Activated naive CD8-positive, alpha-beta T cell treated with anti-CD3 and anti-CD28 coated beads, Interleukin-2, amount 50 U/mL, for 16 hours (primary cell): ENCODE results near the gene CACNG4.

Experiments used
- DNase-seq: peaks from one replicate; pipeline ENCODE4 v3.0.0-alpha.2; 2020; ENCODE audit warnings: low read depth, low spot score

Gene CACNG4

DNA sequence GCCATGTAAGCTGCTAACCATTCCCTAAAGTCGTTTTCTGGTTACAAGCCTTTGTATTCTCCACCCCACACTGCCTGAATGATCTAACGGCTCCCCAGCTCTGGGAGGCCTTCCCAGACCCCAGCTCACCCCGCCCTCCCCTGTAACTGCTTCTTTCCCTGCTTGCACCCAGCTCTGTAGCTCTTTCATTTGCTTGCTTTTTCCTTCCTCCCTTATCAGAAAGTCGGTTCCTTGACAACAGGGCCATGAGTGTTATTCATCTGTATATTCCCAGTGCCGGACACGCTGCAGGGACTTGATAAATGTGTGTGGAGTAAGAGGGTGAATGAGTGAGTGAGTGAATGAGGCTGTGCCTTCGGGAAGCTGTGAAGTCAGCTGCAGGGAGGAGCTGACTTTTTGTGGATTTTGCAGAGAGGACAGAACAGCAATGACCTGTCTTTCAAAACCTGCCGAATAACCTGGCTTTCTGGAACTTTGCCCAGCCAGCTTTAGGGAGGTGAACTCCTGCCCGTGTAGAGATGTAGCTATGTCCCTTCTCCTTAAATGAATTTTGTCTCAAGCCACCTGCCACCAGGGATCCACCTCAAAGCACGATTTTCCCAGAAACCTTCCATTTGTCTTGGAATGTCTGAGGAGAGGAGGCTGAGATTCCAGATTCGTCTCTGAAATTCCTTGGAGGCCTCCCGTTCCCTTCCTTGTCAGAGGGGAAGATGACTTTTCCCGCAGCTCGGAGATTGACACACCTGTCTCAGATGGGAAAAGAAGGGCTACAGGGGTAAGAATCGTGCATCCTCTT lies 20.0 kb upstream of the CACNG4 start:
- no peak for DNase-seq

DNA sequence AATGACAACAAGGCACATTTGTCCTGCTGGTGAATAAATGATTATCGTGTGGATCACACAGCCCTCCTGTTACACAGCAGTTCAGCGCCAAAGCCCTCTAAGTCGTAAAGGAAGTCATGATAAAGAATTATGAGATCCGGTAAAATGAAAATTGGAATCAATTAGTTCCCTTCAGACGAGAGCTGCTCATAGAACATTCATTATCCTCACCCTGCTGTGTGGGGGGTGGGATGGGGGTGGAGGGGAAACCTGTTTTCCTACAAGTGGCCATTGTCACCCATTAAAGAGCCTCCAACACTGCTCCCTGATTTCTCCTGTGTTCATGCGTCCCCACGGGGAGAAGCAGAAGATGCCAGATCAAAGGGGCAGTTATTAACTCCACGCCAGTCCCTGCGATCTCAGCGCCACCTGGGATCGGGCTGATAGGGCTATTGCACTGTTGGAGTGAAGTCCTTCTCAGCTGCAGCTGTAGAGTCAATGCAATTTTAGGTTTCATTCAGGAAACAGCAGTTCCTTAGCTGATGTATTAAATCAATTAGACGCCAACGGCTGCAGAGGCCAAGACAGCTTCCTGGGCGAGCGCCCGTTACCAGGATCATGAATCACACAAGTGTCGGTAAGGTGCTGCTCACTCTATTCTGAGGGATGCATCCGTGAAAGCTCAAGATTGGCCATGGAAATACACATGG lies 19.2 kb upstream of the CACNG4 start:
- DNase-seq = no peak

DNA sequence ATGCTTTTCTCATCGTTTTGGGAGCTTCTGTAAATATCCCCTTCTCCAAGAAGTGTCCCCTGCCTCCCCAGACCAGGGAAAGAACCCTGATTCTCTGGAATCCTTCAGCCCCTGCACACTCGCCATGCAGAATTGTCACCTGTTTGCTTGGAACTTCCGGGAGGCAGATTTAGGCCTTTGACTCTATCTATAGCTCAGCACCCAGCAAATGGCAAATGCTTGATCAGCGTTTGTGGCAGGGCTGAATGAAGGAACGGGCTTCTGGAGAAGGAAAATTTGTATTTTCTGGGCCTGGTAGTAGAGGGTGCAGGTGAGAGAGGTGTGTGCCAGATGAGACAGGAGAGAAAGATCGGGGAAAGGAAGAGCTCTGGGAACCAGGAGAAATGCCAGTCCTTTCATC lies 18.3 kb upstream of the CACNG4 start:
- no peak for DNase-seq

DNA sequence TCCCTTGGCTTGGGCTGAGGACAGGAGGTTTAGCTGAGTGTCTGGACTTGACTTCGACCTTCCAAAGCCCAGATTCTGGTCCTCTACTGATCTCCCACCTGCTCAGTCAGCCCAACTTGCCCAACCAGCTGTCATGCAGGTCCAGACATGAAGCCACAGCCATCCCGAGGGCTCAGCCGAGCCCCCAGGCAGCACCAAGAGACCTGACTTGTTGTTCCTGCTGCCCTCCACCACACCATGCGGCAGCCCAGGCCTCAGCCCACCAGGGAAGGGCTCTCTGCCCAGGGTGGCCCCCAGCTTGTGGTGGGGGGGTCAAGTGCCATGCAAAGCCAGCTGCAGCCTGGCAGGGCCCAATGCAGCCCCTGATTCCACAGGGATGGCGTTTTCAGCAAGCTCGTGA lies 17.2 kb upstream of the CACNG4 start:
- DNase-seq = no peak

DNA sequence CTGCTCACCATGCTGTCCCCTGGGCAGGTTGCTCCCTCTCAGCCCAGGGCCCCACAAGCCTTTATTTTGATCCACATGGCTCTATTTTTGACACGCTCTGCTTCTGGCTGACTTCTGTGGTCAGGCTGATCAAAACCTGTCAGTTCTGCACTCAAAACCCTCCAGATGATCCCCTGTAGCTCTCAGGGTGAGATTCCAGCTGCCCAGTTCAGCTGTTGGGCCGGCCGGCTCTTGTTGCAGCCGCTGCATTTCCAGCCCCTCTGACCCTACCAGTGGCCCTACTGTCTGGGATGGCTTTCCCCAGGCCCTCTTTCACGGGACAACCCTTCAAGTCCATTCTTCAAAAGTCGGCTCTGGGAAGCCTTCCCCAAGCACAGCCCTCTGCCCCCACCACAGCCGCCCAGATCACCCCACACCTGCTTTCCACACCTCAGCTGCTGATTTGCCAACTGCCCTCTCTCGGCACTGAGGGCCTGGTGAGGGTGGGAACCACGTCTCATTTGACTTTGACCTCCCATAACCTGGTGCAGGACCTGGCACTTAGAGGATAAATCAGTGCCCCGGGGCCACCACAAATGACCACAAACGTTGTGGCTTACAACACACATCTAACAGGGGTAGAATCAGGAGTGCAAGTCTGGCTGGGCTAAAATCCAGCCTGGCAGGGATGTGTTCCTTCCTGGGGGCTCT lies 16.3 kb upstream of the CACNG4 start:
- DNase-seq = no peak

DNA sequence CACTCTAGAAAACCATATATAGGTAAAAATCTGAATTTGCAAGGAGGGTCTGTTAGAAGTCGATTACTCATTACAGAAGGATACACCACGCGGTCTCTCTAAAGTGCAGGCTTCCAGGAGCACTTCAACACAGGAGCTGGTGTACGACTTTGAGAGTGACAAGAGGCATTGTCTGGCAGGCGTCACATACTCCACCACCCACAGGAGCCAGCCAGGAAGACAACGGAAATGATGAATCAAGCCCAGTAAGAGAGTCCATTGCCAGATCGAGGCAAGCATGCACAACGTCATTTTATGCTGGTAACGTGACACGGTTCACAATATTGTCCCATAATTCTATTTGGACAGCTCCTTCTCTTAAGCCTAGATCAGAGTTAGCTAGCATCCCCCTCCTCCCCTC lies 15.0 kb upstream of the CACNG4 start:
- no peak for DNase-seq

DNA sequence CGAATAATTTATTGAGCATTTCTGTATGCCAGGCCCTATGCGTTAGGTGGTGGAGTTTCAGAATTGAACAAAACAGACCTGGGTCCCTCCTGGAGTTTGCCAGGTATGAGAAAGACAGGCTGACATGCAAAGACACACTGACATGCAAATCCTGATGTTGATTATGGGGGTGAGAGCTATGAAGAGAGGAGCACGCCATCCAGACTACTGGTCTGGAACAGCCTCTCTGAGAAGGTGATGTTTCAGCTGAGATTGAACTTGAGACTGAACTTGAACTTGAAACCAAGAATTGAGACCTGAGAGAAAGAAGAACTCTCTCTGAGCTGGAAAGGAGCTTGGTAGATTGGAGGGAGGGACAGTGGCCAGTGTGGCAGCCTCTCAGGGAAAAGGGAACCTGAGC lies 14.2 kb upstream of the CACNG4 start:
- DNase-seq = no peak

DNA sequence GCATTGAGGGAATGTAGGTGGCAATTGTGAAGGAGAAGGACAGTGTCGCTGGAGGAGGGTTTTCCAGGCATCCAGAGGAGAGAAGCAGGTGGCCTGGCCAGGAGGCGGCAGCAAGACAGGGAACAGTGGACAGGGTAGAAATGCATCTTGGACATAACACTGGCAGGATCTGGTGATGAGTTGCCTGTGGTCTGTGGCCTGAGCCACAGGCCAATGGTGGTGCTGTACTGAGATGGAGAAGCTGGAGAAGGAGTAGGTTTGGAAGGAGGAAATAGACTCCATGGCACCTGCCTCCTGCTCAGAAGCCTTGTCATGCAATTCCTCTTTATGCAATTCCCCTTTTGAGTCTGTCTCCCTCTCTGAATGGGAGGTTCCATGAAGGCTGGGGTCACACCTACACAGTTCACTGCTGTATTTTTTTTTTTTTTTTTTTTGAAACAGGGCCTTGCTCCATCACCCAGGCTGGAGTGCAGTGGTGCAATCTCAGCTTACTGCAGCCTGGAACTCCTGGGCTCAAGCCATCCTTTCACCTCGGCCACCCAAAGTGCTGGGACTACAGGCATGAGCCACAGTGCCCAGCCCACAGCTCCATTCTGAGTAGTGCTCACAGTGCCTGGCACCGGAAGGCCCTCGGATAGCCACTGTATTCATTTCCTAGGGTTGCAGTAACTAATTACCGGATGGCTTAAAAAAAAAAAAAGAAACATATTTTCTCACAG lies 13.5 kb upstream of the CACNG4 start:
- no peak for DNase-seq

DNA sequence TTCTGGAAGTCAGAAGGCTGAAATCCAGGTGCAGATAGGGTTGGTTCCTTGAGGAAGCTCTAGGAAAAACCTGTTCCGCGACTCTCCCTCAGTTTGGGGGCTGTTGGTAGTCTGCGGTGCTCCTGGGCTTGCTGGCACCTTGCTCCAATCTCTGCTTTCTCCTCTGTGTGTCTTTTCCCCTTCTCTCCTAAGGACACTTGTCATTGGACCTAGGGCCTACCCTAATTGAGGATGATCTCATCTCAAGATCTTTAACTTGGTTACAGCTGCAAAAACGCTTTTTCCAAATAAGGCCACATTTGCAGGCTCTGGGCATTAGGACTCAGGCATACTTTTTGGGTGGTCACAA lies 12.9 kb upstream of the CACNG4 start:
- no peak for DNase-seq

DNA sequence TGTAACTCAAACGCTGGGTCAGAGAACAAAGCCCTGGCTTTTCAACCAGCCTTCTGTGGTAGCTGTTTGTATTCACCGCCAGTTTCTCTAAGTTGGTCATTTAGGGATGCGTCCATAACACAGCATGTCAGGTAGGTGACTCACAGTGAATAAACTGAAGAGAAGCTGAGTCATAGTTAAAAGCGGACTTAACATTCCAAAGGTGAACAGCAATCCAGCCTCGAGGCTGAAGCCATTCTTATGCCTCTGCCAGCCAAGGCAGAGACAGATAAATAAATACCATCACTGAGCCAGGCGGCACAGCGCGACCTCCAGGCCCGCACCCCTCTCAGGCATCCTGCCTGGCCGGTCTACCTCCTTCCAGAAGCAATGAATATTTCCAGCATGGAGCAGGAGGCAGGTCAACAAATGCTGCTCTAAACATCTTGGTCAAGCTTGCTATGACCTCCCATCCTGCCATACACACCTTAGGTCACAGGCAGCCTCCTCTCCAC lies 12.4 kb upstream of the CACNG4 start:
- DNase-seq = no peak

DNA sequence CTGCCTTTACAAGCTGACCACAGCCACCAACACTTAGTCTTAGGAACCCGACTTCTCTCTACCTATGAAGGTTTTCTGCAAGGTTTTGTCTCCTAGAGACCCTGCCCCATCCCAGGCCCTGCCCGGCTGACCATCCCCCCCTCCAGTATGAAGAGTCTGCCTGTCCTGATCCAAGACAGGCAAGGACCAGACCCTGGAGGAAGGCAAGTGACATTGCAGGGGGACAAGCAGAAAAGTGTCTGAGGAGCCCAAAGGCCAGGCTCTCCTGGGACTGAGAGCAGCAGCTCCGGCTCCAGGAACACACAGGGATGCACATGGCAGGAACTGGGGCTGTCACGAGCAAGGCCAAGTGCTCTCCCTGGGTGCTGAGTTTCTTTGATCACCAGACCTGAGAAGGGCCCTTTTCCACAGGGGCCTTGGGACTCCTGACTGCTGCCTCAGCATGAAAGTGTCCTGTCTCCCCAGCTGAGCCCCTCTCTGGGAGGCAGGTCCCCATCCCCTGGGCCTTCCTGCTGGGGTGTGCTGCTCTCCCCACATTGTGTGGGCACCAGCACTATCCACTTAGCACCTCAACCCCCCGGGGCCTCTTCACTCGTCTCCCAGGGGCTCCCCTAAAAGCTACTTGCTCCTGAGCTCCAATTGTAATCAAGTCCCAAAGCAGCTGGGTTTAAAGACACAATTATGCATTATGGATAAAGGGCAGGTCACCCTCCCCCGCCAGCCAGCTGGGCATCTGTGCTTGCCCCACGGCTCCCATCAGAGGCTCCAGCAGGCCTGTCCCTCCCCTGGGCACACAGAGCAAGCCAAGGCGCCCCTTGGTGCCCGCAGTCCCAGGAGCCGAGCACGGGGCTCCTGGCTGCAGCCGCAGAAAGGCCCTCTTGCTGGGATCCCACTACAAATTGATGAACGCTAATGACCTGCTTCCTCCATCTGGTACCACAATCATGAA lies 11.6 kb upstream of the CACNG4 start:
- DNase-seq = no peak

DNA sequence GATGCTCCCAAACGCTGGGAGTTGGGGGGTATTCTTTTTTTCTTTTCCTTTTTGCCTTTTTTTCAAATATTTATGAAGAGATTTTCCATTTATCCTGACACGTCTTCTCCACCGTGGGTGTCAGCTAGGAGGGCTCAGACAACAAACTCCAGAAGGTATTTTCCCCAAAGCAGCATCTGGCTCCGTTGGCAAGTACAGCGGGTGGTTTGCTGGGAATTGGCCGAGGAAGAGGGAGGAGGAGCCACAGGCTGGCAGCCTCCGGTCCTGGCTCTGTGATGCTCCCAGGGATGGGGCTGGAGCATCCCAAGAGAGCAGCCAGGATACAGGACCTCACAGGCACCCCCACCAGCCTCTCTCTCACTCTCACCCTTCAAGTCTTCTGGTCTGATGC lies 10.9 kb upstream of the CACNG4 start:
- no peak for DNase-seq

DNA sequence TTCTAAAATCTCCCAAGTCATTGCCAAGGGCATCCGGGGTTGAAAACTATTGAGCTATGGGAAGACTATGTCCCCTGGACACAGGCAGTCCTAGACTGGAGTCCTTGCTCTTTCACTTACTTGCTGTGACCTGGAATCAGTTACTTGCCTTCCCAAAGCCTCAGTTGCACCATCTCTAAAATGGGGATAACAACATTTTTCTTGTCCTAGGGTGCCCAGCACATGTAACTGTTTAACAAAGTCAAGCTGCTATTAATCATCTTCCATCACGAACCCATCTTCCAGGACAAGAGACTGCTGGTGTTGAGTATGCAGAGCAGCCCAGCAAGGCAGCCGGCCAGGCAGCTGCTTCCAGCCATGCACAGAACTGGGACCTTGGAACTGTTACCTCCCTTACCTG lies 9.9 kb upstream of the CACNG4 start:
- no peak for DNase-seq

DNA sequence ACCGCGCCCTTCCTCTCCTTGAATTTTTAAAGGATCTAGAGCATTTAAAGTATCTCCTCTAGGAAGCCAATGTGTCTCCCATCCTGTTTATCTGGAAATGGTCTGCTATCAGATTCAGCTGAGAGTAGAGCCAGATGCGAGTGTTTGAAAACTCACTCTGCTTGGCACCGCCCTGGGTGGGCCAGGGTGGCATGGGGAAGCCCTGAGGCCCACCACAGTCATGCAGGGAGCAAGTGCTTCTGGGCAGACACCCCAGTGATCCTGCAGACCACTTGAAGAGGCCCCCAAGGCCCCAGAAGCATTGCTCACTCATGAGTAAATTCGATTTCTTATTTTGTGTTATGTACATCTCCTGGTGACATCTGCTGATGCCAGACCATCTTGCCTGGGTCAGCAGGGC lies 8.7 kb upstream of the CACNG4 start:
- DNase-seq = no peak

DNA sequence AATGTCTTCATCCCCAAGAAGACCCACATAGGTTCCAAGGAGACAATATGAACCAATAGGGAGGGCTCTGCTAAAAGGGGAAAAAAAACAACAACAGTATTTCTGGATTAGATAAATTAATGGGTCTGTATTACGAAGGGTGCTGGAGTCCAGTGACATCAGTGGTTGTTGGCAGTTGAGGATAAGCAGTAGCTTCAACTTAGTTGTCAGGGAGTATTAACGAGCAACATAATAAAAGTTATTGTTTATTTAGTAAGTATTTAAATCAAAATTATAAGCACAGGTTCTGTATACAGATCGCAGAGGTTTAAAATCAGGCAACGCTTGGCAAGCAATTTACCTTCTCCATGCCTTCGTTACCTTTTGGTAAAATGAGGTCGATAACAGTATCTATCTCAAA lies 7.6 kb upstream of the CACNG4 start:
- no peak for DNase-seq

DNA sequence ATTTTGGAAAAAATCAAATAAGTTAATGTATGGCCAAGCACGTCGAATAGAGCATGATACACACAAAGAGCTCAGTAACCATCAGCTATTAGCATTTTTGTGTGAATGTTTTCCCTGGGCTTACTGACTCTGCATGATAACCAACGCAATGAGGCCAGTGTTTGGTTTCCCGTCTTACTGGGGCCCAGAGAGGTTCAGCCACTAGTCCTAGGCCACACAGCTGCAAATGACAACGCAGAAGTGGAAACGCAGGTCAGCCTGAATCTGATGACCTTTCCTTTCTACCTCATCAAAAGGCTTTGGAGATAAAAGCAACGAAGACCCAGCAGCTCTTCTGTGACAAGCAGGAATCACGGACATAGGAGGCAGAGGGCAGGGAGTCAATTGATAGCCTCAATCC lies 7.2 kb upstream of the CACNG4 start:
- no peak for DNase-seq

DNA sequence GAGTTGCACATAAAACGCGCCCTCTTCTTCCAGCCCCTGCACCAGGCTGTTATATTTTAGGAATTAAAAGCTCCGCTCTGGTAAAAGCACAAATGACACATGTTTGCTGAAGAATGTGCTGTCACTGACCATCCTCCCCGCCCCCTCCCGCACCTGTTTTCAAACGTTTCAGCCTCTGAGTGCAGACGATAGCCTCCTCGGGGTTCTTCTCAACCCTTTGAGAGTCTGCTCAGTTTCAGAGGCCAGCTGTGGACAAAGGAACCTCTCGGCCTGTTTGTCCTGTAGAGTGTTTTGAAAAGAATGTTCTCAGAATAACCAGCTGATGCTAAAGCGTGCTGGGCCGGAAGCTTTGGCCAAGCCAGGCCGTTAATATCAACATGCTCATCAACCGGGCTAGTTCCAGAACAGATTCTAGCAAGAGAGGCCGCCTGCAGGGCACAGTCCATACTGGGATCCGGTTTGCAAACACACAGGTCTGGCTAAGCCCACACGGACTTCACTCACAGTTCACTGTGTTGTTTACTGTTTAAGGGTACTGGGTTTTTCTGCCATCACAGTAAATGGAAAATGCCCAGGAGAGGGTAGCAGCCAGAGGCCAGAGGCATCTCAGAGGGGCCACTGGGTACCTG lies 6.4 kb upstream of the CACNG4 start:
- no peak for DNase-seq

DNA sequence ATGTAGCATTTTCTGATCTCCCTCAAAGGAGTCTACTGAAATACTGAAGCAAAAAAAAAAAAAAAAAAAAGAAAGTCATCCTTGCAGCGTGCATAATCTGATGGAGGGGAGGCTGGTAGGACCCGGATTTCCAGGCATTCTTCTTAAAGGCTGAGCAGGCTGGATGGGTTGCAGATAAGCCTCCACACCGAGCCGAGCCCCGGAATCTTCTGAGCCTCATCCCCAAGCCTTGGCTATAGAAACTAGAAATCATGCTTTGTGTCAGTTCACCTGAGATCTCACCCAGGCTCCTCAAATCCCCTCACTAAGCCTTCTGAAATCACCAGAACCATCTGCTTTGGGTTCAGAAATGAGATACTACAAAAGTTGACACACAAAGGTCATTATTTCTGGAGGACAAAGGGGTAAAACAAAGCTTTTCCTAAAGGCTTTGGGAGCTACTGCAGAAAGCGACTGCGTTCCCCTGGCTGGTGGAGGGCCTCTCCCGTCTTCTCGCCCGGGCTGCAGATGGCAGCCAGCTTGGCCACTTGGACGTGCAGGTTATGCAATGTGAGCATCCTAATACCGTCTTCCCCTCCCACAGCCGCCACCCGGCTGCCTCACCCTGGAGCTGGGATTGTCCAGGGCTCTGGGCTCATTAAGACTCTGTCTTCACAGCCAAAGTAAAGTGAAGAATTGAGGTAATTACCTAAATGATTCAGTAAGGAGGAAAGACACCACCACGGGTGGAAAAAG lies 4.7 kb upstream of the CACNG4 start:
- DNase-seq = no peak

DNA sequence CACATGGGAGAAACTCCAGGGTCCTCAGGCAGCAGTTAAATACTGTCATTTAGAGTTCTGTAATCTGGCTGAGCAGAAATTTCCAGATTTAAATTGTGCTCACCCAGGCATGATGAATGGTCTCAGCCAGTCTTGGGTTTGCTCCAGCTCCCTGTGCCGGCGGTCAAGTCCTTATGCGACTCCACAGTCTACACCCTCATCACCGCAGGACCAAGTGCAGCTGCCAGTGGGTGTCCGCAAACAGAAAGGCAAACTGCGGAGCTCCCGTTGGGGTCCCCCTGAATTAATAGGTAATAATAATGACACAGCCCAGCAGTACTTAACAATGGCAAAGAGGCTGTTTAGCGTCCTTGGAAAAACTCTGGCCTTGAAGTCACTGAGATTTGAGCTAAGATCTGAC lies 3.9 kb upstream of the CACNG4 start:
- DNase-seq = no peak

DNA sequence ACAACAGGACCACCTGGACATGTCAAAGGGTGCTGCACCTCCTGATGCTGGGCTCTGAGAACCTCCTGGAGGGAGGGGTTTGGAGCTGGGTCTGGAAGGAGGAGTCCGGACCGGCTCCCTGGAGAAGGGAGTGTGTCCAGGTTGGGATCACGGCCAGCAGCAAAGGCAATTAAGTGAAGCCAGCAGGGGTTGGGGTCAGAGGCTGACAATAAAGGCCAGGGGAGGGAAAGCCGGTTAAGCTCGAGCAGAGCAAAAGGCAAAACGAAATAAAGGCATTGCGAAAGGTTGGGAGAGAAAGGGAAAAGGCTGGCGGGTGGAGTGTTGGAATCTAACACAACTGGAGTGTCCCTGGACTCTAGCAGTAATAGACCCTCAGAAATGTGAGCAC lies 992 bp upstream of the CACNG4 start:
- DNase-seq = no peak
